Superior temporal gyrus (tissue), 1 donor: ENCODE results near the gene PNRC1.
"Not testable (repeated sequence)": the region's sequence is repeated elsewhere in the genome, so short reads cannot be mapped to it uniquely, and the experiment has no call there.

ENCODE experiments used
- DNase-seq: peaks from one replicate; pipeline ENCODE4 v3.0.0-alpha.2; 2016; ENCODE audit errors: extremely low spot score

PNRC1 gene

GRCh38 chr6:89080281-89081128 is at the start of gene PNRC1:
Gene PNRC1, plus strand, starts transcription at chr6:89080751. Its CDS starts 144 bp downstream, at chr6:89080895.
- peak; percentile 99 for DNase-seq

- peak; percentile 40 for DNase-seq
These were observed 48.0 kb upstream of the PNRC1 start for GRCh38 chr6:89032599-89032998.

GRCh38 chr6:89033461-89033860 is 47.1 kb upstream of the PNRC1 start:
- no peak for DNase-seq

- DNase-seq = not testable (repeated sequence)
These were observed 46.4 kb upstream of the PNRC1 start for GRCh38 chr6:89034116-89034515.

GRCh38 chr6:89034586-89035251 is 45.8 kb upstream of the PNRC1 start:
- peak; percentile 20 for DNase-seq

- peak; percentile 78 for DNase-seq
These were observed 45.1 kb upstream of the PNRC1 start for GRCh38 chr6:89035252-89036101.

GRCh38 chr6:89037141-89037900 is 43.2 kb upstream of the PNRC1 start:
- no peak for DNase-seq

- not testable (repeated sequence) for DNase-seq
These were observed 42.7 kb upstream of the PNRC1 start for GRCh38 chr6:89037901-89038293.

- DNase-seq = no peak
These were observed 37.9 kb upstream of the PNRC1 start for GRCh38 chr6:89042664-89043063.

- DNase-seq = no peak
These were observed 36.1 kb upstream of the PNRC1 start for GRCh38 chr6:89044328-89045010.

GRCh38 chr6:89045011-89045387 is 35.6 kb upstream of the PNRC1 start:
- DNase-seq = peak; percentile 60

- DNase-seq = no peak
These were observed 35.0 kb upstream of the PNRC1 start for GRCh38 chr6:89045576-89045975.

GRCh38 chr6:89047473-89047872 is 33.1 kb upstream of the PNRC1 start:
- DNase-seq = no peak

GRCh38 chr6:89048288-89048923 is 32.1 kb upstream of the PNRC1 start:
- no peak for DNase-seq

- no peak for DNase-seq
These were observed 31.6 kb upstream of the PNRC1 start for GRCh38 chr6:89048985-89049384.

- DNase-seq = no peak
These were observed 30.4 kb upstream of the PNRC1 start for GRCh38 chr6:89050155-89050554.

- DNase-seq = no peak
These were observed 29.9 kb upstream of the PNRC1 start for GRCh38 chr6:89050697-89051096.

GRCh38 chr6:89051676-89052075 is 28.9 kb upstream of the PNRC1 start:
- no peak for DNase-seq

- no peak for DNase-seq
These were observed 26.3 kb upstream of the PNRC1 start for GRCh38 chr6:89054208-89054607.

- no peak for DNase-seq
These were observed 22.8 kb upstream of the PNRC1 start for GRCh38 chr6:89057759-89058158.
